ENCODE results near the gene DCAF6. TPM values are rescaled to one million over a fixed set of nuclear protein-coding genes. Genes with fewer than 3 reads are reported as not detected.
"Not testable (repeated sequence)": the region's sequence is repeated elsewhere in the genome, so short reads cannot be mapped to it uniquely, and the experiment has no call there.

DCAF6 gene
- total RNA-seq, 1 experiment from 2014 or later: 24.0 TPM

- H3K9me3 ChIP-seq (replicated peaks): no peaks in the 10 kb centered on the region; the same call in 1 of the 2 replicates
- H3K27me3 ChIP-seq (replicated peaks): no peaks in the 10 kb centered on the region
- no peaks in the 10 kb centered on the region for H3K4me1 ChIP-seq (replicated peaks)
- H3K4me3 ChIP-seq: no peak overlapping the region
- no peak overlapping the region for H3K27ac ChIP-seq
- H3K36me3 ChIP-seq: 0 out of 2 replicates have a peak, but pooled peaks cover 3% of the 10 kb centered on the region
- no peak for DNase-seq (ENCODE audit: low read depth in 1 of 2, low spot score in 2 of 2)
Measured at GRCh38 chr1:167912294-167912693, 24.2 kb upstream of the DCAF6 start.

GRCh38 chr1:167913895-167914496, 22.5 kb upstream of the DCAF6 start, which contains the start of gene ADCY10:
Gene ADCY10 (minus strand): TSS chr1:167914134. CDS start chr1:167905140, 8,994 bp downstream.
- Histone ChIP-seq H3K36me3 (0 out of 2 replicates have a peak, but pooled peaks cover 3% of the 10 kb centered on the region), H3K4me1 (replicated peaks) (no peaks in the 10 kb centered on the region), H3K9me3 (replicated peaks) (no peaks in the 10 kb centered on the region; the same call in 1 of the 2 replicates), H3K4me3 (no peak within 1 kb of the TSS), H3K27ac (no peak within 1 kb of the TSS), H3K27me3 (replicated peaks) (no peaks in the 10 kb centered on the region)
- DNase-seq (ENCODE audit: low read depth in 1 of 2, low spot score in 2 of 2): no peak

GRCh38 chr1:167915569-167915968, 20.9 kb upstream of the DCAF6 start:
- Histone ChIP-seq H3K4me1 (replicated peaks) (no peaks in the 10 kb centered on the region), H3K27ac (no peak overlapping the region), H3K9me3 (replicated peaks) (no peaks in the 10 kb centered on the region), H3K27me3 (replicated peaks) (no peaks in the 10 kb centered on the region), H3K4me3 (no peak overlapping the region), H3K36me3 (0 out of 2 replicates have a peak, but pooled peaks cover 5% of the 10 kb centered on the region)
- no peak for DNase-seq (ENCODE audit: low read depth in 1 of 2, low spot score in 2 of 2)

- Histone ChIP-seq H3K4me3 (no peak overlapping the region), H3K27ac (no peak overlapping the region), H3K27me3 (replicated peaks) (no peaks in the 10 kb centered on the region), H3K9me3 (replicated peaks) (no peaks in the 10 kb centered on the region), H3K36me3 (0 out of 2 replicates have a peak, but pooled peaks cover 5% of the 10 kb centered on the region), H3K4me1 (replicated peaks) (no peaks in the 10 kb centered on the region)
- DNase-seq (ENCODE audit: low read depth in 1 of 2, low spot score in 2 of 2): no peak
Measured at GRCh38 chr1:167916766-167917511, 19.5 kb upstream of the DCAF6 start.

- H3K9me3 ChIP-seq (replicated peaks): no peaks in the 10 kb centered on the region
- no peaks in the 10 kb centered on the region for H3K27me3 ChIP-seq (replicated peaks)
- H3K27ac ChIP-seq: no peak overlapping the region
- H3K4me3 ChIP-seq: no peak overlapping the region
- H3K4me1 ChIP-seq (replicated peaks): no peaks in the 10 kb centered on the region
- 0 out of 2 replicates have a peak, but pooled peaks cover 4% of the 10 kb centered on the region for H3K36me3 ChIP-seq
- DNase-seq (ENCODE audit: low read depth in 1 of 2, low spot score in 2 of 2): no peak
Measured at GRCh38 chr1:167922023-167922422, 14.5 kb upstream of the DCAF6 start.

GRCh38 chr1:167922611-167923074, 13.8 kb upstream of the DCAF6 start:
- Histone ChIP-seq H3K27ac (no peak overlapping the region), H3K4me3 (no peak overlapping the region), H3K9me3 (replicated peaks) (no peaks in the 10 kb centered on the region), H3K4me1 (replicated peaks) (no peaks in the 10 kb centered on the region), H3K36me3 (0 out of 2 replicates have a peak, but pooled peaks cover 2% of the 10 kb centered on the region), H3K27me3 (replicated peaks) (no peaks in the 10 kb centered on the region)
- no peak for DNase-seq (ENCODE audit: low read depth in 1 of 2, low spot score in 2 of 2)

- DNase-seq (ENCODE audit: low read depth in 1 of 2, low spot score in 2 of 2): no peak
- Histone ChIP-seq H3K27ac (no peak overlapping the region), H3K4me3 (no peak overlapping the region), H3K4me1 (replicated peaks) (no peaks in the 10 kb centered on the region), H3K9me3 (replicated peaks) (no peaks in the 10 kb centered on the region), H3K36me3 (0 out of 2 replicates have a peak, but pooled peaks cover 2% of the 10 kb centered on the region), H3K27me3 (replicated peaks) (no peaks in the 10 kb centered on the region)
Measured at GRCh38 chr1:167923324-167924056, 13.0 kb upstream of the DCAF6 start.

GRCh38 chr1:167924102-167924501, 12.4 kb upstream of the DCAF6 start:
- Histone ChIP-seq H3K27ac (no peak overlapping the region), H3K4me1 (replicated peaks) (no peaks in the 10 kb centered on the region), H3K4me3 (no peak overlapping the region), H3K27me3 (replicated peaks) (no peaks in the 10 kb centered on the region), H3K9me3 (replicated peaks) (no peaks in the 10 kb centered on the region), H3K36me3 (0 out of 2 replicates have a peak, but pooled peaks cover 2% of the 10 kb centered on the region)
- no peak for DNase-seq (ENCODE audit: low read depth in 1 of 2, low spot score in 2 of 2)

GRCh38 chr1:167924543-167925231, 11.8 kb upstream of the DCAF6 start:
- H3K4me3 ChIP-seq: no peak overlapping the region
- no peak for DNase-seq (ENCODE audit: low read depth in 1 of 2, low spot score in 2 of 2)
- no peak overlapping the region for H3K27ac ChIP-seq
- H3K36me3 ChIP-seq: no peaks in the 10 kb centered on the region
- H3K4me1 ChIP-seq (replicated peaks): no peaks in the 10 kb centered on the region
- no peaks in the 10 kb centered on the region for H3K9me3 ChIP-seq (replicated peaks)
- no peaks in the 10 kb centered on the region for H3K27me3 ChIP-seq (replicated peaks)

GRCh38 chr1:167926486-167926997, 9.9 kb upstream of the DCAF6 start:
- Histone ChIP-seq H3K9me3 (replicated peaks) (no peaks in the 10 kb centered on the region), H3K36me3 (no peaks in the 10 kb centered on the region), H3K27me3 (replicated peaks) (no peaks in the 10 kb centered on the region), H3K27ac (no peak overlapping the region), H3K4me1 (replicated peaks) (no peaks in the 10 kb centered on the region), H3K4me3 (no peak overlapping the region)
- DNase-seq (ENCODE audit: low read depth in 1 of 2, low spot score in 2 of 2): no peak

- no peak overlapping the region for H3K27ac ChIP-seq
- no peaks in the 10 kb centered on the region for H3K9me3 ChIP-seq (replicated peaks)
- H3K4me1 ChIP-seq (replicated peaks): no peaks in the 10 kb centered on the region
- no peaks in the 10 kb centered on the region for H3K36me3 ChIP-seq
- no peak for DNase-seq (ENCODE audit: low read depth in 1 of 2, low spot score in 2 of 2)
- no peak overlapping the region for H3K4me3 ChIP-seq
- no peaks in the 10 kb centered on the region for H3K27me3 ChIP-seq (replicated peaks)
Measured at GRCh38 chr1:167927046-167927754, 9.3 kb upstream of the DCAF6 start.

GRCh38 chr1:167928457-167928852, 8.0 kb upstream of the DCAF6 start:
- no peak for DNase-seq (ENCODE audit: low read depth in 1 of 2, low spot score in 2 of 2)
- no peak overlapping the region for H3K4me3 ChIP-seq
- H3K4me1 ChIP-seq (replicated peaks): no peaks in the 10 kb centered on the region
- no peaks in the 10 kb centered on the region for H3K36me3 ChIP-seq
- H3K27ac ChIP-seq: no peak overlapping the region
- no peaks in the 10 kb centered on the region for H3K27me3 ChIP-seq (replicated peaks)
- no peaks in the 10 kb centered on the region for H3K9me3 ChIP-seq (replicated peaks)

GRCh38 chr1:167928919-167929318, 7.6 kb upstream of the DCAF6 start:
- not testable (repeated sequence) for H3K4me3 ChIP-seq; H3K9me3 ChIP-seq (replicated peaks); DNase-seq (ENCODE audit: low read depth in 1 of 2, low spot score in 2 of 2)

More at GRCh38 chr1:167928919-167929318, 7.6 kb upstream of the DCAF6 start:
- not testable (repeated sequence) for H3K4me1 ChIP-seq (replicated peaks); H3K27me3 ChIP-seq (replicated peaks); H3K27ac ChIP-seq; H3K36me3 ChIP-seq

Data from SJSA1 (cell line).